Endothelial cell of umbilical vein (primary cell): ENCODE results near the gene FOXRED1.

Source experiments
- EZH2 ChIP-seq: IDR thresholded peaks from 2 replicates; pipeline ENCODE4 v1.6.1; 2012; ENCODE audit warnings: borderline replicate concordance, low read depth, mild to moderate bottlenecking, moderate library complexity, low read length, inconsistent platforms; ENCODE audit not compliant: severe bottlenecking
- POLR2A ChIP-seq: IDR thresholded peaks from 2 replicates; pipeline ENCODE4 v1.6.1; 2012; ENCODE audit warnings: low read depth, mild to moderate bottlenecking, control low read depth, low read length
- TF ChIP-seq, protein P1 (sequence below), 2 donors: IDR thresholded peaks; 1 replicate in 1 of 2; 2 replicates in 1 of 2; pipeline ENCODE4 v1.5.1; 2011; ENCODE audit warnings: low read length in 2 of 2, mild to moderate bottlenecking in 2 of 2, moderate library complexity in 2 of 2, control low read depth in 1 of 2, inconsistent platforms in 1 of 2, low read depth in 1 of 2; ENCODE audit not compliant: insufficient read depth in 1 of 2; ENCODE audit errors: extremely low read depth in 1 of 2

DNA sequence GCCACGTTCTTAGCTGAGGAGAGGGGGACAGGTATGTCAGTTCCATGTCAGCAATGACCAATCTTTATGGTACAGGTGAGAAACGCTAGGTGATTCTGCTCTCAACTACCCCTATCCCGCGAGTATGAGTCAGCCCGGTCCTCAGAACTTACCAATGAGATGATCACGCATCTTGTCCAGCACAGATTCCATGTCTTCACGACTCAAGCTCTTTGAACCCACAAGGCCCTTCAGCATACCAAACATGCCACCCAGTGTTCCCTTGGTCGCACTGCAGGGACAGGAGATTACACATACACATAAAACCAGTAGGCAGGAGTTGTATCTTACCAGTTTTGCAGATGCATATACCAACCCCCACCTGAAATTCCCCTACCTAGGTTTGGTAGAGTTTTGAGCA is 3.1 kb upstream of the FOXRED1 start:
- TF ChIP-seq, protein P1, sequence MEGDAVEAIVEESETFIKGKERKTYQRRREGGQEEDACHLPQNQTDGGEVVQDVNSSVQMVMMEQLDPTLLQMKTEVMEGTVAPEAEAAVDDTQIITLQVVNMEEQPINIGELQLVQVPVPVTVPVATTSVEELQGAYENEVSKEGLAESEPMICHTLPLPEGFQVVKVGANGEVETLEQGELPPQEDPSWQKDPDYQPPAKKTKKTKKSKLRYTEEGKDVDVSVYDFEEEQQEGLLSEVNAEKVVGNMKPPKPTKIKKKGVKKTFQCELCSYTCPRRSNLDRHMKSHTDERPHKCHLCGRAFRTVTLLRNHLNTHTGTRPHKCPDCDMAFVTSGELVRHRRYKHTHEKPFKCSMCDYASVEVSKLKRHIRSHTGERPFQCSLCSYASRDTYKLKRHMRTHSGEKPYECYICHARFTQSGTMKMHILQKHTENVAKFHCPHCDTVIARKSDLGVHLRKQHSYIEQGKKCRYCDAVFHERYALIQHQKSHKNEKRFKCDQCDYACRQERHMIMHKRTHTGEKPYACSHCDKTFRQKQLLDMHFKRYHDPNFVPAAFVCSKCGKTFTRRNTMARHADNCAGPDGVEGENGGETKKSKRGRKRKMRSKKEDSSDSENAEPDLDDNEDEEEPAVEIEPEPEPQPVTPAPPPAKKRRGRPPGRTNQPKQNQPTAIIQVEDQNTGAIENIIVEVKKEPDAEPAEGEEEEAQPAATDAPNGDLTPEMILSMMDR (IDR thresholded peaks at IDR 0.05; ENCODE audit: extremely low read depth in 1 of 2, insufficient read depth in 1 of 2, low read depth in 1 of 2, low read length in 2 of 2): no peak
- TF ChIP-seq POLR2A (no peak), EZH2 (no peak)
